GM23338 (cell line): ENCODE results near the gene CFAP299. TPM values are rescaled to one million over a fixed set of nuclear protein-coding genes. Genes with fewer than 3 reads are reported as not detected.

Experiments
- ATAC-seq: fragments of 200-7000 bp; cut with Tn5 transposase; 3 replicates; pipeline ENCODE4 v1.9.1; 2020
- DNase-seq: peaks from one replicate; pipeline ENCODE4 v3.0.0-alpha.2; 2015; ENCODE audit warnings: low spot score
- H2AFZ ChIP-seq: fragments of 200-600 bp; sonication (generic); 2 replicates; pipeline ENCODE4 v1.8.0; 2016; ENCODE audit warnings: antibody characterized with exemption, mild to moderate bottlenecking, moderate library complexity
- H3F3A ChIP-seq: fragments of 200-600 bp; sonication (generic); replicated peaks from 2 replicates; pipeline ENCODE4 v1.8.0; 2017; ENCODE audit warnings: antibody characterized with exemption, mixed run types, low read depth
- H3K27ac ChIP-seq: fragments of 200-600 bp; sonication (generic); 2 replicates; pipeline ENCODE4 v1.6.1; 2016; ENCODE audit warnings: low read depth
- H3K27me3 ChIP-seq: fragments of 200-600 bp; sonication (generic); 2 replicates; pipeline ENCODE4 v1.8.0; 2016; ENCODE audit warnings: mild to moderate bottlenecking, mixed run types, moderate library complexity; ENCODE audit not compliant: insufficient read depth
- H3K36me3 ChIP-seq: fragments of 200-600 bp; sonication (generic); 2 replicates; pipeline ENCODE4 v1.8.0; 2016; ENCODE audit warnings: mild to moderate bottlenecking; ENCODE audit not compliant: insufficient read depth
- H3K4me1 ChIP-seq: fragments of 200-600 bp; sonication (generic); 2 replicates; pipeline ENCODE4 v1.8.0; 2016; ENCODE audit warnings: mild to moderate bottlenecking, moderate library complexity; ENCODE audit not compliant: insufficient read depth
- H3K4me2 ChIP-seq: fragments of 200-600 bp; sonication (generic); 2 replicates; pipeline ENCODE4 v1.7.1; 2017; ENCODE audit warnings: mixed run types
- H3K4me3 ChIP-seq: fragments of 200-600 bp; sonication (generic); 2 replicates; pipeline ENCODE4 v1.6.1; 2016; ENCODE audit warnings: mixed run types
- H3K79me2 ChIP-seq: fragments of 200-600 bp; sonication (generic); replicated peaks from 2 replicates; pipeline ENCODE4 v1.8.0; 2017; ENCODE audit warnings: mild to moderate bottlenecking; ENCODE audit not compliant: insufficient read depth
- H3K9me2 ChIP-seq: fragments of 200-600 bp; sonication (generic); 2 replicates; pipeline ENCODE4 v1.8.0; 2017; ENCODE audit not compliant: insufficient read depth
- H4K20me1 ChIP-seq: fragments of 200-600 bp; sonication (generic); replicated peaks from 2 replicates; pipeline ENCODE4 v1.8.0; 2017; ENCODE audit warnings: mild to moderate bottlenecking; ENCODE audit not compliant: insufficient read depth
- H3K27ac Mint-ChIP-seq: 2 replicates; pipeline ENCODE4 v1.8.0; 2020; ENCODE audit warnings: inconsistent platforms, mild to moderate bottlenecking, moderate library complexity, mixed read lengths
- H3K27me3 Mint-ChIP-seq: 3 replicates; pipeline ENCODE4 v1.8.0; 2022; ENCODE audit warnings: low read depth, mild to moderate bottlenecking, moderate library complexity, mixed read lengths, inconsistent platforms; ENCODE audit not compliant: insufficient read depth, poor library complexity
- H3K36me3 Mint-ChIP-seq: 3 replicates; pipeline ENCODE4 v1.8.0; 2021; ENCODE audit warnings: low read depth, mild to moderate bottlenecking, inconsistent platforms, moderate library complexity, mixed read lengths
- H3K4me1 Mint-ChIP-seq: 3 replicates; pipeline ENCODE4 v1.8.0; 2020; ENCODE audit warnings: mild to moderate bottlenecking, inconsistent platforms, mixed read lengths
- H3K4me3 Mint-ChIP-seq: 3 replicates; pipeline ENCODE4 v1.8.0; 2021; ENCODE audit warnings: moderate library complexity, mild to moderate bottlenecking, inconsistent platforms, mixed read lengths
- H3K9me3 Mint-ChIP-seq: 3 replicates; pipeline ENCODE4 v1.8.0; 2020; ENCODE audit warnings: moderate library complexity, mild to moderate bottlenecking, inconsistent platforms, mixed read lengths
- CREB1 ChIP-seq: fragments of 250-450 bp; sonication (Bioruptor Pico); IDR thresholded peaks from 2 replicates; pipeline ENCODE4 v1.5.0; 2020; ENCODE audit warnings: low read depth, mild to moderate bottlenecking, moderate library complexity
- CTCF ChIP-seq, 2 experiments: fragments of 200-600 bp in 1 of 2; sonication (generic) in 1 of 2; conservative IDR thresholded peaks; 2 replicates each; pipeline versions ENCODE4 v1.5.1 to v1.6.1; 2016 to 2017; ENCODE audit warnings: antibody characterized with exemption in 2 of 2, low read depth in 2 of 2, mild to moderate bottlenecking in 2 of 2, moderate library complexity in 1 of 2
- ETS1 ChIP-seq: IDR thresholded peaks from 2 replicates; pipeline ENCODE4 v1.6.1; 2016; ENCODE audit warnings: antibody characterized with exemption
- EZH2 ChIP-seq: fragments of 200-600 bp; sonication (generic); IDR thresholded peaks from one replicate; pipeline ENCODE4 v1.8.0; 2017; ENCODE audit warnings: antibody characterized with exemption, mild to moderate bottlenecking, low read depth; ENCODE audit not compliant: unreplicated experiment
- EZH2phosphoT487 ChIP-seq: fragments of 200-600 bp; sonication (generic); IDR thresholded peaks from one replicate; pipeline ENCODE4 v1.8.1; 2018; ENCODE audit warnings: antibody characterized with exemption; ENCODE audit not compliant: unreplicated experiment
- JUNB ChIP-seq: IDR thresholded peaks from one replicate; pipeline ENCODE4 v1.6.1; 2016; ENCODE audit warnings: antibody characterized with exemption; ENCODE audit not compliant: unreplicated experiment
- NANOG ChIP-seq: IDR thresholded peaks from 2 replicates; pipeline ENCODE4 v1.6.1; 2016; ENCODE audit warnings: antibody characterized with exemption, borderline replicate concordance
- POLR2AphosphoS5 ChIP-seq: IDR thresholded peaks from 2 replicates; pipeline ENCODE4 v1.6.1; 2016; ENCODE audit warnings: antibody characterized with exemption, low read depth
- REST ChIP-seq: IDR thresholded peaks from one replicate; pipeline ENCODE4 v1.6.1; 2018; ENCODE audit warnings: antibody characterized with exemption; ENCODE audit not compliant: unreplicated experiment
- STAT1 ChIP-seq: IDR thresholded peaks from one replicate; pipeline ENCODE4 v1.6.1; 2016; ENCODE audit warnings: antibody characterized with exemption; ENCODE audit not compliant: unreplicated experiment
- ZNF114 ChIP-seq: fragments of 250-450 bp; sonication (Bioruptor Pico); IDR thresholded peaks from 2 replicates; pipeline ENCODE4 v1.5.0; 2020; ENCODE audit warnings: mild to moderate bottlenecking, moderate library complexity
- ZNF331 ChIP-seq: fragments of 250-450 bp; sonication (Bioruptor Pico); IDR thresholded peaks from 2 replicates; pipeline ENCODE4 v1.5.0; 2020; ENCODE audit warnings: low read depth, mild to moderate bottlenecking, moderate library complexity
- ZNF462 ChIP-seq: fragments of 250-450 bp; sonication (Bioruptor Pico); IDR thresholded peaks from 2 replicates; pipeline ENCODE4 v1.5.0; 2020; ENCODE audit warnings: mild to moderate bottlenecking, moderate library complexity
- polyA plus RNA-seq: library from polyadenylated mRNA; unstranded; fragments of >200 nt; fragmentation: Nextera tagmentation; extraction: Ambion mirVana; gene quantifications from 2 replicates; pipeline ENCODE4 v1.2.1, GENCODE V29; 2016
- total RNA-seq: library from RNA; depleted of rRNA; stranded (reverse); fragments of >200 nt; shearing (Covaris generic); gene quantifications from 2 replicates; pipeline ENCODE4 v1.2.3, GENCODE V29; 2014

The CFAP299 gene
- total and polyA plus RNA-seq, 2 experiments from 2014 or later = not detected

- Histone ChIP-seq H3K4me2 (no peak overlapping the region), H3K27me3 (peaks cover 10% of the 10 kb centered on the region), H4K20me1 (0 out of 2 replicates have a peak, but pooled peaks cover 2% of the 10 kb centered on the region), H3K4me3 (no peak overlapping the region), H3K79me2 (no peaks in the 10 kb centered on the region), H3K36me3 (no peaks in the 10 kb centered on the region), H3K4me1 (peaks cover 5% of the 10 kb centered on the region), H2AFZ (no peak overlapping the region), H3K9me2 (no peaks in the 10 kb centered on the region), H3F3A (no peaks in the 10 kb centered on the region), H3K27ac (no peak overlapping the region)
- no peaks in the 10 kb centered on the region for H3K36me3 Mint-ChIP-seq
- H3K9me3 Mint-ChIP-seq = no peaks in the 10 kb centered on the region
- H3K27me3 Mint-ChIP-seq = peaks cover 12% of the 10 kb centered on the region
- H3K4me3 Mint-ChIP-seq = no peak overlapping the region
- no peak for DNase-seq
- no peak overlapping the region for H3K27ac Mint-ChIP-seq
- no peak for ATAC-seq
- TF ChIP-seq ZNF462 (CRISPR knock-in tag) = no peak
- TF ChIP-seq CREB1 (CRISPR knock-in tag) = no peak
- no peak for TF ChIP-seq CTCF (conservative IDR thresholded peaks at IDR 0.05; ENCODE audit: low read depth in 2 of 2)
- no peak for TF ChIP-seq ZNF331 (CRISPR knock-in tag)
- no peak for TF ChIP-seq STAT1
- TF ChIP-seq POLR2AphosphoS5 = no peak
- no peak for TF ChIP-seq JUNB
- no peak for TF ChIP-seq EZH2phosphoT487
- no peak for TF ChIP-seq ZNF114
- TF ChIP-seq REST = no peak
- TF ChIP-seq EZH2 = no peak
- TF ChIP-seq NANOG = no peak
- TF ChIP-seq ETS1 = no peak
- peaks cover 2% of the 10 kb centered on the region; the same call in 1 of the 3 replicates for H3K4me1 Mint-ChIP-seq
These were observed 3.8 kb upstream of the CFAP299 start for GRCh38 chr4:80331693-80332092.
